ENCODE measurements around the gene SIGLEC7. TPM values are rescaled to one million over a fixed set of nuclear protein-coding genes. Genes with fewer than 3 reads are reported as not detected.
"Not testable (repeated sequence)": the region's sequence is repeated elsewhere in the genome, so short reads cannot be mapped to it uniquely, and the experiment has no call there.

Gene SIGLEC7
- polyA plus RNA-seq, 1 experiment, result not detected

- TF ChIP-seq CTCF (IDR thresholded peaks at IDR 0.05; ENCODE audit: insufficient read depth, low read depth, low read length), result no peak
- Histone ChIP-seq H3K36me3 (ENCODE audit: control insufficient read depth, insufficient read depth, low read length) (no peaks in the 10 kb centered on the region), H3K4me3 (ENCODE audit: low read depth, low read length) (no peak overlapping the region), H3K27me3 (ENCODE audit: control insufficient read depth, insufficient read depth, low read length) (no peaks in the 10 kb centered on the region)
- ChIA-PET CTCF (interaction anchor here (0.8 to 1.8 kb wide), 5 partner anchors 9 to 36 kb away, joined by 3 to 10 read pairs (median 4); no protein-coding TSS in a partner anchor), POLR2A (no interaction called here)
- DNase-seq (ENCODE audit: low read depth), result no peak
These were observed 26.6 kb downstream of the SIGLEC7 start for GRCh38 chr19:51168564-51169282.

GRCh38 chr19:51169283-51169918 is 27.3 kb downstream of the SIGLEC7 start:
- H3K4me3 ChIP-seq (ENCODE audit: low read depth, low read length); H3K36me3 ChIP-seq (ENCODE audit: control insufficient read depth, insufficient read depth, low read length); H3K27me3 ChIP-seq (ENCODE audit: control insufficient read depth, insufficient read depth, low read length); DNase-seq (ENCODE audit: low read depth); POLR2A ChIA-PET: not testable (repeated sequence)
- CTCF ChIA-PET, result interaction anchor here (1.2 to 1.8 kb wide), 2 partner anchors 10 to 12 kb away, joined by 4 to 10 read pairs; no protein-coding TSS in a partner anchor
- TF ChIP-seq CTCF (IDR thresholded peaks at IDR 0.05; ENCODE audit: insufficient read depth, low read depth, low read length), result peak; percentile 78

- no peak for TF ChIP-seq CTCF (IDR thresholded peaks at IDR 0.05; ENCODE audit: insufficient read depth, low read depth, low read length)
- no peaks in the 10 kb centered on the region; the same call in 1 of the 2 replicates for H3K27me3 ChIP-seq (ENCODE audit: control insufficient read depth, insufficient read depth, low read length)
- CTCF ChIA-PET, result no interaction called here
- POLR2A ChIA-PET, result no interaction called here
- H3K4me3 ChIP-seq (ENCODE audit: low read depth, low read length), result no peak overlapping the region
- no peaks in the 10 kb centered on the region for H3K36me3 ChIP-seq (ENCODE audit: control insufficient read depth, insufficient read depth, low read length)
- no peak for DNase-seq (ENCODE audit: low read depth)
These were observed 30.1 kb downstream of the SIGLEC7 start for GRCh38 chr19:51172223-51172622.

GRCh38 chr19:51173681-51174080 is 31.6 kb downstream of the SIGLEC7 start:
- Histone ChIP-seq H3K36me3 (ENCODE audit: control insufficient read depth, insufficient read depth, low read length) (no peaks in the 10 kb centered on the region), H3K27me3 (ENCODE audit: control insufficient read depth, insufficient read depth, low read length) (no peaks in the 10 kb centered on the region; the same call in 1 of the 2 replicates), H3K4me3 (ENCODE audit: low read depth, low read length) (no peak overlapping the region)
- ChIA-PET POLR2A (no interaction called here), CTCF (interaction anchor here (1.4 kb wide), 1 partner anchor 239 kb away, joined by 3 read pairs; no protein-coding TSS in a partner anchor)
- TF ChIP-seq CTCF (IDR thresholded peaks at IDR 0.05; ENCODE audit: insufficient read depth, low read depth, low read length), result no peak
- DNase-seq (ENCODE audit: low read depth), result no peak

- TF ChIP-seq CTCF (IDR thresholded peaks at IDR 0.05; ENCODE audit: insufficient read depth, low read depth, low read length), result no peak
- no peak overlapping the region for H3K4me3 ChIP-seq (ENCODE audit: low read depth, low read length)
- no peaks in the 10 kb centered on the region; the same call in 1 of the 2 replicates for H3K27me3 ChIP-seq (ENCODE audit: control insufficient read depth, insufficient read depth, low read length)
- DNase-seq (ENCODE audit: low read depth), result no peak
- POLR2A ChIA-PET, result no interaction called here
- CTCF ChIA-PET, result interaction anchor here (1.2 kb wide), 1 partner anchor 23 kb away, joined by 4 read pairs; no protein-coding TSS in a partner anchor
- no peaks in the 10 kb centered on the region for H3K36me3 ChIP-seq (ENCODE audit: control insufficient read depth, insufficient read depth, low read length)
These were observed 37.2 kb downstream of the SIGLEC7 start for GRCh38 chr19:51179256-51179655.
